ENCODE results near the gene MAFG.

- TF ChIP-seq CEBPB (IDR thresholded peaks at IDR 0.05) = no peak
- TF ChIP-seq EP300 (IDR thresholded peaks at IDR 0.05; ENCODE audit: borderline replicate concordance) = no peak
- TF ChIP-seq YY1 (IDR thresholded peaks at IDR 0.05; ENCODE audit: low read depth) = no peak
- no peak for TF ChIP-seq REST (IDR thresholded peaks at IDR 0.05; ENCODE audit: low read depth)
- no peak for TF ChIP-seq FOXM1 (IDR thresholded peaks at IDR 0.05; ENCODE audit: borderline replicate concordance, low read depth)
- peak; percentile 54 for TF ChIP-seq ZBTB7A (IDR thresholded peaks at IDR 0.05; ENCODE audit: low read depth)
- TF ChIP-seq MAX (IDR thresholded peaks at IDR 0.05) = no peak
- TF ChIP-seq TAF1 (IDR thresholded peaks at IDR 0.05; ENCODE audit: low read depth) = no peak
- TF ChIP-seq RAD21 (IDR thresholded peaks at IDR 0.05; ENCODE audit: low read depth) = no peak
- TF ChIP-seq EGR1 (IDR thresholded peaks at IDR 0.05) = 0 out of 2 replicates have a peak, but pooled peaks have one; percentile 3
- no peak for TF ChIP-seq NFIC (IDR thresholded peaks at IDR 0.05)
- no peak for TF ChIP-seq CREB1 (IDR thresholded peaks at IDR 0.05; ENCODE audit: low read depth)
- TF ChIP-seq USF1 (IDR thresholded peaks at IDR 0.05) = no peak
- TF ChIP-seq TEAD4 (IDR thresholded peaks at IDR 0.05) = no peak
Observed at GRCh38 chr17:81869221-81870130, 58.1 kb downstream of the MAFG start.

Measured in Ishikawa (cell line).